HG03103 (cell line): ENCODE results near the gene ATG12.
"Not testable (repeated sequence)": the region's sequence is repeated elsewhere in the genome, so short reads cannot be mapped to it uniquely, and the experiment has no call there.

ENCODE experiments used
- ATAC-seq: cut with Tn5 transposase; IDR thresholded peaks from one replicate; pipeline ENCODE4 v1.9.1; 2021; ENCODE audit warnings: low read depth; ENCODE audit not compliant: unreplicated experiment

The ATG12 gene

DNA sequence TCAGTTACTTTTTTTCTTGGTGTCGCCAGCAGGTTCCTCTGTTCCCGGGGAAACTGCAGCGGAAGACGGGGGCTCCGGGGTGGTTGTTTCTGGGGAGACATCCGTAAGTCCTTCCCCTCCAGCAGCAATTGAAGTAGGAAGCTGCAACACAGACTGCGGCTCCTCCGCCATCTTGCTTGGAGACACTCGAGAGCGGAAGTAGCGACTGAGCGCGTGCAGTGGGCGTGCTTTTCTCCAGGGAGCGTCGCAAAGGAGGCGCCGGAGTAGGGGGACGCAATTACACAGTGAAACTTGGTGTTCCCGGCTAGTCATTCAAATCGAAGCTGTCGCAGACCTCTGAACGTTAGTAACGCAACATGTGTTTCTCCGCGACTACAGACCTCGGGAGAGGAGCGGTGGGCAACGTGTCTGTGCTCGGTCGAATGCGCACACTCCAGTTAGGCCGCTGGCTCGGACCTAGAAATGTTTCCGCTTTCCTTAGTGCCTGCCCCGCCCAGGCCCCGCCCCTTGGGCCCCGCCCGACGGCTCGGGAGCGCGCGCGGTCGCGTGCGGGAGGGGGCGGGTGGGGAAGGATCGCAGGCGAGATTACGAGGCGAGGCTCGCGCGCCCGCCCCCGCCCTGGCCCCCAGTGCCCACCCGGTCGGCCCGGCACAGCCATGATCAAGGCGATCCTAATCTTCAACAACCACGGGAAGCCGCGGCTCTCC is at the start of gene ATG12, which contains the start of gene AP3S1:
Gene ATG12 (minus strand): TSS at position 184 of the 707 bp plus-strand sequence. CDS start 13 bp downstream, at position 171.
Gene AP3S1 (plus strand): TSS at position 554 of the 707 bp plus-strand sequence. CDS start 103 bp downstream, at position 657.
- peak; percentile 71 for ATAC-seq

- no peak for ATAC-seq
These were observed 46.7 kb upstream of the ATG12 start for GRCh38 chr5:115888027-115888426.

GRCh38 chr5:115885208-115885607 is 43.8 kb upstream of the ATG12 start:
- ATAC-seq: not testable (repeated sequence)

- ATAC-seq: no peak
These were observed 43.3 kb upstream of the ATG12 start for GRCh38 chr5:115884704-115885103.

DNA sequence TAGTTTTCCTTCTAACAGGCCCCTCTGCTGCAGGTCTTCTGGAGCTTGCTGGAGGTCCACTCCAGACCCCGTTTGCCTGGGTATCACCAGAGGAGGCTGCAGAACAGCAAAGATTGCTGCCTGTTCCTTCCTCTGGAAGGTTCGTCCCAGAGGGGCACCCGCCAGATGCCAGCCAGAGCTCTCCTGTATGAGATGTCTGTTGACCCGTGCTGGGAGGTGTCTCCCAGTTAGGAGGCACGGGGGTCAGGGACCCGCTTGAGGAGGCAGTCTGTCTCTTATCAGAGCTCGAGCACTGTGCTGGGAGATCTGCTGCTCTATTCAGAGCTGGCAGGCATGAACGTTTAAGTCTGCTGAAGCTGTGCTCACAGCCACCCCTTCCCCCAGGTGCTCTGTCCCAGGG is 41.1 kb upstream of the ATG12 start:
- ATAC-seq: not testable (repeated sequence)

DNA sequence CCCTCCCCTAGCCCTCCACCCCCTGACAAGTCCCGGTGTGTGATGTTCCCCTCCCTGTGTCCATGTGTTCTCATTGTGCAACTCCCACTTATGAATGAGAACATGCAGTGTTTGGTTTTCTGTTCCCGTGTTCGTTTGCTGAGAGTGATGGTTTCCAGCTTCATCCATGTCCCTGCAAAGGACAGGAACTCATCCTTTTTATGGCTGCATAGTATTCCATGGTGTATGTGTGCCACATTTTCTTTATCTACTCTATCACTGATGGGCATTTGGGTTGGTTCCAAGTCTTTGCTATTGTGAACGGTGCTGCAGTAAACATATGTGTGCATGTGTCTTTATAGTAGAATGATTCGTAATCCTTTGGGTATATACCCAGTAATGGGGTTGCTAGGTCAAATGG is 36.0 kb upstream of the ATG12 start:
- ATAC-seq: not testable (repeated sequence)

DNA sequence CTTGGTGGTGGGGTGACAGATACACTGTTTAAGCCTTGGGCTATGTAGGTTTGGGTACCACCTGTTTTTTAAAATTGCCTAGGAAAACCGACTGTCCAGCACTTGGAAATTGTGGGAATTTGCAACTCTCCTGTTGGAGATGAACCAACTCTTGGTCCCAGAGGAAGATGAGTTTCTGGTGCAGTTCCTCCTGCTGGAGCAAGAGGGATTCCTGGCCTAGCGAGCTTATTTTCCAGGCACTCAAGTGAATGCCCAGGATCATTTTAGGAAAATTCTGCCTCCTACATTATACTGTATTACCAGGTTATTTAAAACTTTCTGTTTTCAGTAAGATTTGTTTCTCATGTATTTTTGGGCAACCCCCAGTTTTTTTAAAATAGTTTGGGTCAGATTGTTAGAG is 34.1 kb upstream of the ATG12 start:
- no peak for ATAC-seq

- ATAC-seq: no peak
These were observed 32.0 kb upstream of the ATG12 start for GRCh38 chr5:115873392-115873791.

GRCh38 chr5:115872447-115872846 is 31.1 kb upstream of the ATG12 start:
- no peak for ATAC-seq

DNA sequence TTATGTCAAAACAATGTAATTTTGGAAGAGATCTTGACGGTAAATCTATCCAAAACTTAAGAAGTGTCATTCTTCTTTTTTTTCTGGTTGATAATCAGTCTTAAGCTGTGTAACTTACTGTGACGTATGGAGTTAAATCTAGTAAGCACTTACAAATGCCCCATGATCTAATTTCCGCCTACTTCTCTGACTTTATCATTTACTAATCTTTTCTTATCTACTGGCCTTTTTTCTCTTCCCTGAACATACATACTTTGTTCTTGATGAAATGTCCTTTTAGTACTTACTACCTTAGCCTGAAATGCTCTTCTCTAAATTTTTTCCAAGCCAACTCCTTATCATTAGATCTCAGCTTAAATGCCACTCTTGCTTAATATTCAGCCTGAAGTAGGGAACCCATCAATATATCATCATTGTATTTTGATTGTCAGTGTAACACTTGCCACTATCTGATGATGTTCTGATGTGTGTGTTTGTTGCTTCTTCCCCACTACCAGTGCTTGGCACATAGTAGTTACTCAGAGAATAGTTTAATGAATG is 28.0 kb upstream of the ATG12 start:
- ATAC-seq: no peak

DNA sequence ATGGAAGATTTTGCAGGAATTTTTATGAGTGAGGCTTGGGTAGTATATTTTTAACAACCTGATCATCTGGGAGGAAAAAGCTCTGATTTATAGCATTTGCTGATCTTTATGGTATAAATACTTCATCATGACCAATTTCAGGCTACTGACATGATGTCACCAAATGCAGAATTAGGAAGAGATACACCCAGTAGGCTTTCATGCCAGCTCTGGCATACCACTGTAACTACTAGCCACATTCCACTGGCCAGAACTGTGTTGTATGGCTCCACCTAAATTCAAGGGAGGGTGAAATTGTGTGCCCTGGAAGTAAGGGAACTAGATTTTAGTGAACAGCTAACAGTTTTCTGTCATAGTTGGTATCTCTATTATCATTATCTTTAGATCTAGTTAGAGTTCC is 18.0 kb upstream of the ATG12 start:
- ATAC-seq: no peak

- ATAC-seq: no peak
These were observed 17.0 kb upstream of the ATG12 start for GRCh38 chr5:115858396-115858795.

GRCh38 chr5:115857626-115858349 is 16.4 kb upstream of the ATG12 start:
- ATAC-seq: no peak

DNA sequence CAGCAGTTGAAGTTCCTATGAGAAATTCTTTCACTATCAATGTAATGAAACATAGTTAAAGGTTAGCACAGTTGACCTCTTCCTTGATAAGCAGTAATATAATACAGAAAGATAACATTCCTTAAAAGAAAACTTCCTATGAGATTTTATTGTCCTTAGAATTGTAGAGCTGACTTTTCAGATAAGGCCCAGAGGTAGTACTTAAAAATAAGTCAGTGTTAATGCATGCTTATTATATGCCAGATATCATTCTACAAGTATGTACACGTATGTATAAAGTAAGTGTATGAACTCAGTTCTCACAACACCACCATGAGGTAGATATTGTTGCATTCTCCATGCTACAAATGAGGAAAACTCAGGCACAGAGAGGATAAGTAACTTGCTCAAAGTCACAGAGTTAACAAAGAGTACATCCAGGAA is 15.7 kb upstream of the ATG12 start:
- no peak for ATAC-seq

- ATAC-seq: no peak
These were observed 14.6 kb upstream of the ATG12 start for GRCh38 chr5:115855959-115856358.

DNA sequence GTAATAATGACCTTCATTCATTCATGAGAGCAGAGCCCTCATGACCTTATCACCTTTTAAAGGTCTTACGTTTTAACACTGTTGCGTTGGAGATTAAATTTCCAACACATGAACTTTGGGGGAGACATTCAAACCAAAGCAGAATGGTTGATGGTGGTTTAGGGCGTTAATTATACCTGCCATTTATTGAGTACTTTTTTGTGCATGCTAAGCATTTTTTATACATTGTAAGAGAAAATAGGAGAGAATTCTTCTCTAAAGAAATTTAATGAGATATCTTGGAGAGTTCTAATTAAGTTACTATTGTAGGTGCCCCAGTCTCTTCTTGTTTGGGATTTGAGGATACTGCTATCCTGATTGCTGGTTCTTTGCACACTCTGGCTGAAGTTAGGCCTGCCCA is 12.8 kb upstream of the ATG12 start:
- ATAC-seq: no peak

- no peak for ATAC-seq
These were observed 9.5 kb upstream of the ATG12 start for GRCh38 chr5:115850744-115851416.

DNA sequence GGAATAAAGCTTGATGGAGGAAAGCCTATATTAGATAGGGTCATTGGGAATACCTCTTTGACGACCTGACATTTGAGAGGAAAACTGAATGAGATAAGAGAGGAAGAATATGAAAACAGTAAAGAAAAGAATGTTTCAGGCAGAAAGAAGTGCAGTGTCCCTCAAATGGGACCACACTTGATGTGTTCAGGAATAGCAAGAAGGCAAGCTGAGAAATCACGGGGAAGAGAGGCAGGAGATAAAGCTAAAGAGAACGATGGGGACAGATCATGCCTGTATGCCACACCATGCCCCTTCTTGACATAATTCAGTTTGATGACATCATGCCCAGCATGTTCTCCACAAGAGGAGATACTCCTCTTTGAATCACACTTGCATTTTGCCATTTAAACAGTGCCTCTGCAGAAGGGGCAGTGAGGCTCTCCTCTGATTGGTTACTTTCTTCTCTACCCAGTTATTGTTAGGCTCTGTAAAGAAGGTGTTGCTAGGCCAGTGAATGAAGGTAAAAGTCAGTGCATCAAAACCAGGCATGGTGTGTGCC is 8.0 kb upstream of the ATG12 start:
- ATAC-seq: no peak

- no peak for ATAC-seq
These were observed 5.9 kb upstream of the ATG12 start for GRCh38 chr5:115847290-115847689.

- ATAC-seq: no peak
These were observed 3.0 kb upstream of the ATG12 start for GRCh38 chr5:115844321-115844817.
